OCI-LY1 (cell line): Measurements from ENCODE around the gene EPC2.

Experiments used
- H2AFZ ChIP-seq: fragments of 200-600 bp; sonication (generic), shearing (Covaris generic); 2 replicates; pipeline ENCODE4 v1.6.0; 2014; ENCODE audit warnings: antibody characterized with exemption, mild to moderate bottlenecking, low read length
- H3F3A ChIP-seq: fragments of 200-600 bp; sonication (generic), shearing (Covaris generic); 2 replicates; pipeline ENCODE4 v1.6.0; 2014; ENCODE audit warnings: mild to moderate bottlenecking, antibody characterized with exemption, low read length, moderate library complexity; ENCODE audit not compliant: insufficient read depth
- H3K27ac ChIP-seq: fragments of 200-600 bp; sonication (generic); 2 replicates; pipeline ENCODE4 v1.5.1; 2014; ENCODE audit warnings: low read length, mixed run types, mild to moderate bottlenecking, low read depth; ENCODE audit not compliant: poor library complexity, severe bottlenecking
- H3K27me3 ChIP-seq: fragments of 200-600 bp; sonication (generic); 2 replicates; pipeline ENCODE4 v1.6.0; 2014; ENCODE audit warnings: antibody characterized with exemption, mild to moderate bottlenecking, low read length, moderate library complexity; ENCODE audit not compliant: insufficient read depth
- H3K36me3 ChIP-seq: fragments of 200-600 bp; sonication (generic); 2 replicates; pipeline ENCODE4 v1.6.1; 2014; ENCODE audit warnings: mild to moderate bottlenecking, antibody characterized with exemption, low read length, moderate library complexity, mixed read lengths; ENCODE audit not compliant: insufficient read depth
- H3K4me1 ChIP-seq: fragments of 200-600 bp; sonication (generic); 2 replicates; pipeline ENCODE4 v1.5.1; 2014; ENCODE audit warnings: mild to moderate bottlenecking, low read length, moderate library complexity; ENCODE audit not compliant: insufficient read depth, severe bottlenecking
- H3K4me2 ChIP-seq: fragments of 200-600 bp; sonication (generic), shearing (Covaris generic); 2 replicates; pipeline ENCODE4 v1.6.1; 2014; ENCODE audit warnings: low read length
- H3K4me3 ChIP-seq: fragments of 200-600 bp; sonication (generic); 2 replicates; pipeline ENCODE4 v1.5.1; 2014; ENCODE audit warnings: low read length, low read depth, mild to moderate bottlenecking, mixed read lengths; ENCODE audit not compliant: poor library complexity, severe bottlenecking
- H3K79me2 ChIP-seq: fragments of 200-600 bp; shearing (Covaris generic); 2 replicates; pipeline ENCODE4 v1.6.1; 2016; ENCODE audit warnings: mixed run types, low read length, mixed read lengths; ENCODE audit not compliant: insufficient read depth
- H3K9ac ChIP-seq: fragments of 200-600 bp; sonication (generic), shearing (Covaris generic); 2 replicates; pipeline ENCODE4 v1.6.1; 2014; ENCODE audit warnings: mild to moderate bottlenecking, low read length, mixed read lengths
- H3K9me2 ChIP-seq: fragments of 200-600 bp; sonication (generic), shearing (Covaris generic); 2 replicates; pipeline ENCODE4 v1.6.1; 2014; ENCODE audit warnings: low read depth, mild to moderate bottlenecking, low read length, mixed read lengths
- H3K9me3 ChIP-seq: fragments of 200-600 bp; shearing (Covaris generic); 2 replicates; pipeline ENCODE4 v1.6.1; 2014; ENCODE audit warnings: low read length, mixed read lengths
- H4K20me1 ChIP-seq: fragments of 200-600 bp; sonication (generic), shearing (Covaris generic); 2 replicates; pipeline ENCODE4 v1.6.0; 2016; ENCODE audit warnings: mild to moderate bottlenecking, low read length; ENCODE audit not compliant: insufficient read depth
- CTCF ChIP-seq: fragments of 200-600 bp; sonication (generic), shearing (Covaris generic); IDR thresholded peaks from 2 replicates; pipeline ENCODE4 v1.5.1; 2017; ENCODE audit warnings: mild to moderate bottlenecking, antibody characterized with exemption, low read length, moderate library complexity, mixed read lengths
- EZH2 ChIP-seq: fragments of 200-600 bp; sonication (generic), shearing (Covaris generic); IDR thresholded peaks from 2 replicates; pipeline ENCODE4 v1.8.0; 2017; ENCODE audit warnings: borderline replicate concordance, mixed run types, mild to moderate bottlenecking, antibody characterized with exemption, low read length, moderate library complexity, mixed read lengths

Gene EPC2

GRCh38 chr2:148810081-148810480 is 165.5 kb downstream of the EPC2 start:
- Histone ChIP-seq H3K4me1 (peaks cover 4% of the 10 kb centered on the region), H3K9me2 (no peaks in the 10 kb centered on the region)

DNA sequence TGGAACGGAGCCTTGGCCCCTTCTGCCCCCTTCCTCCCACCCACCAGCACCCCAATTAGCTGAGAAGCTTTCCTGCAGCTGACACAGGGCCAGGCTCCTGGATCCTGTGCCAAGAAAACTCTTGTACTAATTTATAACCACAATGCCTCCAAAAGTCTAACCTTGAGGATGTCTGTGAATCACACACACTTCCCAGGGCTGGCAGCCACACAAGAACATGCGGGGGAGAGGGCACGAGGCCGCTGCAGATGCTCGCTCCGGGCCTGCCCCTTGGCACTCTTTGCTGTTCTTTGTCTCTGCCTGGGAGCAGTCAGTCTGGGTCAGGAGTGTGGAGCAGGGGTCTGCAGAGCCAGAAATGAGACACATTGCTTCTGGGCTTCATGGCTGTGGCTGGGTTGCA is 167.8 kb downstream of the EPC2 start:
- no peaks in the 10 kb centered on the region for H3F3A ChIP-seq
- H3K9ac ChIP-seq, result no peak overlapping the region
- H3K27me3 ChIP-seq, result no peaks in the 10 kb centered on the region
- no peaks in the 10 kb centered on the region for H3K9me3 ChIP-seq
- H3K4me1 ChIP-seq, result peaks cover 4% of the 10 kb centered on the region
- H2AFZ ChIP-seq, result no peak overlapping the region
- no peak overlapping the region for H3K27ac ChIP-seq
- H3K4me2 ChIP-seq, result no peak overlapping the region
- H3K9me2 ChIP-seq, result no peaks in the 10 kb centered on the region
- TF ChIP-seq CTCF (no peak), EZH2 (no peak)
- no peaks in the 10 kb centered on the region for H3K36me3 ChIP-seq
- H3K79me2 ChIP-seq, result no peaks in the 10 kb centered on the region
- H3K4me3 ChIP-seq, result no peak overlapping the region
- H4K20me1 ChIP-seq, result no peaks in the 10 kb centered on the region

More at GRCh38 chr2:148810081-148810480, 165.5 kb downstream of the EPC2 start:
- no peak overlapping the region for H3K4me3 ChIP-seq
- H3K27me3 ChIP-seq, result no peaks in the 10 kb centered on the region
- no peak overlapping the region for H2AFZ ChIP-seq
- H3K9ac ChIP-seq, result no peak overlapping the region
- no peaks in the 10 kb centered on the region for H3K9me3 ChIP-seq
- H3K4me2 ChIP-seq, result no peak overlapping the region
- H3F3A ChIP-seq, result no peaks in the 10 kb centered on the region
- H3K36me3 ChIP-seq, result no peaks in the 10 kb centered on the region
- no peaks in the 10 kb centered on the region for H3K79me2 ChIP-seq
- no peak for TF ChIP-seq EZH2
- TF ChIP-seq CTCF, result no peak
- H3K27ac ChIP-seq, result no peak overlapping the region
- H4K20me1 ChIP-seq, result no peaks in the 10 kb centered on the region

- 0 out of 2 replicates have a peak overlapping the region, but pooled peaks have one; percentile 5 for H2AFZ ChIP-seq
- H3K4me2 ChIP-seq, result peak overlapping the region; percentile 9; the same call in 1 of the 2 replicates
- no peaks in the 10 kb centered on the region for H3K27me3 ChIP-seq
- no peaks in the 10 kb centered on the region for H3K9me2 ChIP-seq
- peaks cover 4% of the 10 kb centered on the region for H3K4me1 ChIP-seq
- no peaks in the 10 kb centered on the region for H3F3A ChIP-seq
- H3K36me3 ChIP-seq, result no peaks in the 10 kb centered on the region
- H3K9ac ChIP-seq, result no peak overlapping the region
- H3K9me3 ChIP-seq, result no peaks in the 10 kb centered on the region
- TF ChIP-seq CTCF (peak; percentile 58), EZH2 (no peak)
- no peaks in the 10 kb centered on the region for H4K20me1 ChIP-seq
- H3K79me2 ChIP-seq, result no peaks in the 10 kb centered on the region
- no peak overlapping the region for H3K27ac ChIP-seq
- no peak overlapping the region for H3K4me3 ChIP-seq
These were observed 169.1 kb downstream of the EPC2 start for GRCh38 chr2:148813603-148814065.
